Measurements from ENCODE around the gene TMEM255B. TPM values are rescaled to one million over a fixed set of nuclear protein-coding genes. Genes with fewer than 3 reads are reported as not detected.

The TMEM255B gene
- total and polyA plus RNA-seq, 9 of the 15 experiments (the other 6 are each of a cell fraction or from before 2014, with no cell fraction given) = 0.01 to 0.75 (median 0.23) TPM

GRCh38 chr13:113808058-113808834, 49.2 kb downstream of the TMEM255B start:
- no TSS peak for BruUV-seq (replicated peaks)
- no peak for TF ChIP-seq NONO (IDR thresholded peaks at IDR 0.05; ENCODE audit: low read depth in 2 of 2, low read length in 1 of 2)
- peak; percentile 81; the same call in 1 of the 2 replicates for TF ChIP-seq ZNF445 (CRISPR knock-in tag; IDR thresholded peaks at IDR 0.05; ENCODE audit: low read depth)
- Histone ChIP-seq H4K20me1 (replicated peaks; ENCODE audit: control insufficient read depth, insufficient read depth, low read length) (no peaks in the 10 kb centered on the region), H3K9me3 (replicated peaks; ENCODE audit: control insufficient read depth, insufficient read depth, low read depth, low read length) (peaks cover 4% of the 10 kb centered on the region; the same call in 1 of the 2 replicates), H3K79me2 (ENCODE audit: control insufficient read depth, insufficient read depth, low read length) (no peaks in the 10 kb centered on the region), H3K27me3 (ENCODE audit: control insufficient read depth in 2 of 2, insufficient read depth in 2 of 2, low read length in 2 of 2) (peaks cover 5 to 24% of the 10 kb centered on the region in 2 experiments; a peak in 4 of 5 replicates), H3K27ac (ENCODE audit: extremely low read depth, low read depth, low read length) (no peak overlapping the region), H3K9ac (ENCODE audit: insufficient read depth in 1 of 2, low read depth in 2 of 2, low read length in 2 of 2) (no peak overlapping the region), H3K4me2 (ENCODE audit: insufficient read depth, low read length) (no peak overlapping the region), H2AFZ (ENCODE audit: low read depth, low read length) (no peak overlapping the region), H3K4me3 (no peak overlapping the region), H3K36me3 (ENCODE audit: control insufficient read depth, insufficient read depth, low read length) (no peaks in the 10 kb centered on the region), H3K4me1 (replicated peaks in 1 of 2; ENCODE audit: control insufficient read depth in 2 of 2, insufficient read depth in 2 of 2, low read length in 2 of 2) (peaks cover 0 to 15% of the 10 kb centered on the region in 2 experiments; a peak in 2 of 5 replicates), H3K9me1 (ENCODE audit: control insufficient read depth, insufficient read depth, low read length) (no peaks in the 10 kb centered on the region)
- ChIA-PET CTCF (ENCODE audit: low intra/inter-chr PET ratio) (no interaction called here), POLR2A (no interaction called here)
- intact Hi-C loops (cut with micrococcal nuclease) (no loop called here), in situ Hi-C loops (cut with MboI) (no loop called here)
- WGBS (ENCODE audit: insufficient coverage, low coverage, missing lambda C conversion rate) = 4% methylated on average over 8 of the region's 12 CpGs
- ATAC-seq = no peak
- DNase-seq (ENCODE audit: extremely low read depth in 1 of 4, low spot score in 3 of 4) = no peak
- no peak for FAIRE-seq

GRCh38 chr13:113809934-113810333, 50.9 kb downstream of the TMEM255B start:
- ChIA-PET POLR2A (no interaction called here), CTCF (ENCODE audit: low intra/inter-chr PET ratio) (no interaction called here)
- no peak overlapping the region for H3K27ac ChIP-seq (ENCODE audit: extremely low read depth, low read depth, low read length)
- H3K9ac ChIP-seq (ENCODE audit: insufficient read depth in 1 of 2, low read depth in 2 of 2, low read length in 2 of 2) = no peak overlapping the region
- no peaks in the 10 kb centered on the region for H3K36me3 ChIP-seq (ENCODE audit: control insufficient read depth, insufficient read depth, low read length)
- no peak overlapping the region for H2AFZ ChIP-seq (ENCODE audit: low read depth, low read length)
- BruUV-seq (replicated peaks) = no TSS peak
- H3K9me1 ChIP-seq (ENCODE audit: control insufficient read depth, insufficient read depth, low read length) = no peaks in the 10 kb centered on the region
- no peaks in the 10 kb centered on the region for H3K79me2 ChIP-seq (ENCODE audit: control insufficient read depth, insufficient read depth, low read length)
- 0% methylated on average over 2 of the region's 2 CpGs for WGBS (ENCODE audit: insufficient coverage, low coverage, missing lambda C conversion rate)
- no peak overlapping the region for H3K4me2 ChIP-seq (ENCODE audit: insufficient read depth, low read length)
- peaks cover 3 to 23% of the 10 kb centered on the region in 2 experiments; a peak in 4 of 5 replicates for H3K27me3 ChIP-seq (ENCODE audit: control insufficient read depth in 2 of 2, insufficient read depth in 2 of 2, low read length in 2 of 2)
- DNase-seq (ENCODE audit: extremely low read depth in 1 of 4, low spot score in 3 of 4) (no peak), ATAC-seq (no peak), FAIRE-seq (no peak)
- TF ChIP-seq U2AF1 (optimal IDR thresholded peaks at IDR 0.05; ENCODE audit: low read depth, low read length) (no peak), CREB1 (IDR thresholded peaks at IDR 0.05) (no peak), CREB1 (CRISPR knock-in tag; IDR thresholded peaks at IDR 0.05) (no peak), ZKSCAN3 (CRISPR knock-in tag; IDR thresholded peaks at IDR 0.05) (no peak), KLF13 (tag; IDR thresholded peaks at IDR 0.05; ENCODE audit: borderline replicate concordance, low read depth) (no peak), ZC3H11A (IDR thresholded peaks at IDR 0.05; ENCODE audit: low read depth, low read length) (no peak), CEBPG (CRISPR knock-in tag; IDR thresholded peaks at IDR 0.05) (no peak), CEBPG (tag; conservative IDR thresholded peaks at IDR 0.05 in 1 of 2, IDR thresholded peaks at IDR 0.05 in 1 of 2) (no peak), GATAD2A (IDR thresholded peaks at IDR 0.05) (no peak), KDM5B (IDR thresholded peaks at IDR 0.05; ENCODE audit: insufficient replicate concordance, low read depth, low read length) (no peak), HOXB6 (CRISPR knock-in tag; IDR thresholded peaks at IDR 0.05; ENCODE audit: borderline replicate concordance) (no peak), COPS2 (conservative IDR thresholded peaks at IDR 0.05) (no peak)
- TF ChIP-seq, protein P1, sequence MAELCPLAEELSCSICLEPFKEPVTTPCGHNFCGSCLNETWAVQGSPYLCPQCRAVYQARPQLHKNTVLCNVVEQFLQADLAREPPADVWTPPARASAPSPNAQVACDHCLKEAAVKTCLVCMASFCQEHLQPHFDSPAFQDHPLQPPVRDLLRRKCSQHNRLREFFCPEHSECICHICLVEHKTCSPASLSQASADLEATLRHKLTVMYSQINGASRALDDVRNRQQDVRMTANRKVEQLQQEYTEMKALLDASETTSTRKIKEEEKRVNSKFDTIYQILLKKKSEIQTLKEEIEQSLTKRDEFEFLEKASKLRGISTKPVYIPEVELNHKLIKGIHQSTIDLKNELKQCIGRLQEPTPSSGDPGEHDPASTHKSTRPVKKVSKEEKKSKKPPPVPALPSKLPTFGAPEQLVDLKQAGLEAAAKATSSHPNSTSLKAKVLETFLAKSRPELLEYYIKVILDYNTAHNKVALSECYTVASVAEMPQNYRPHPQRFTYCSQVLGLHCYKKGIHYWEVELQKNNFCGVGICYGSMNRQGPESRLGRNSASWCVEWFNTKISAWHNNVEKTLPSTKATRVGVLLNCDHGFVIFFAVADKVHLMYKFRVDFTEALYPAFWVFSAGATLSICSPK (IDR thresholded peaks at IDR 0.05; ENCODE audit: borderline replicate concordance) = no peak
- H3K9me3 ChIP-seq (replicated peaks; ENCODE audit: control insufficient read depth, insufficient read depth, low read depth, low read length) = peaks cover 6% of the 10 kb centered on the region; the same call in 1 of the 2 replicates
- no peak overlapping the region for H3K4me3 ChIP-seq
- intact Hi-C loops (cut with micrococcal nuclease) (no loop called here), in situ Hi-C loops (cut with MboI) (no loop called here)
- H3K4me1 ChIP-seq (replicated peaks in 1 of 2; ENCODE audit: control insufficient read depth in 2 of 2, insufficient read depth in 2 of 2, low read length in 2 of 2) = peaks cover 0 to 19% of the 10 kb centered on the region in 2 experiments; a peak in 2 of 5 replicates
- H4K20me1 ChIP-seq (replicated peaks; ENCODE audit: control insufficient read depth, insufficient read depth, low read length) = no peaks in the 10 kb centered on the region
